SHP77 treated with DMSO at 0.1 percent for 48 hours (cell line): ENCODE measurements around the gene NENF.
"Not testable (repeated sequence)": the region's sequence is repeated elsewhere in the genome, so short reads cannot be mapped to it uniquely, and the experiment has no call there.

ENCODE experiments used
- DNase-seq: peaks from one replicate; lab custom pipeline; 2025; lab: John Stamatoyannopoulos, UW

NENF gene

DNA sequence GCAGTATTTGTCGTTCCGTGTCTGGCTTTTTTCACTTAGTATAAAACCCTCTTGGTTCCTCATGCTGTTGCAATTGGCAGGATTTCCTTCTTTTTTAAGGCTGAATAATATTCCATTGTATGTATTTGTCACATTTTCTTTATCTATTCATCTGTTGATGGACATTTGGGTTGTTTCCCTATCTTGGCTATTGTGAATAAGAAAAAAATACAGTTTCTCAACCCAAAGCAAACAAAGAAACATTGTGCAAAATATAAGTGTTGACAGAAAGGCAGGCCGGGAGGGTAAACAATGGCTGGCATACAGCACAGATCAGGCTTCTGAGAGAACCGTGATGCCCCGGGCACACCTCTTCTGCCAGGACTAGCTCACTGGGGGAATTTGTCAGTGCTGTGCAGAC, 26.9 kb downstream of the NENF start:
- DNase-seq = no peak

DNA sequence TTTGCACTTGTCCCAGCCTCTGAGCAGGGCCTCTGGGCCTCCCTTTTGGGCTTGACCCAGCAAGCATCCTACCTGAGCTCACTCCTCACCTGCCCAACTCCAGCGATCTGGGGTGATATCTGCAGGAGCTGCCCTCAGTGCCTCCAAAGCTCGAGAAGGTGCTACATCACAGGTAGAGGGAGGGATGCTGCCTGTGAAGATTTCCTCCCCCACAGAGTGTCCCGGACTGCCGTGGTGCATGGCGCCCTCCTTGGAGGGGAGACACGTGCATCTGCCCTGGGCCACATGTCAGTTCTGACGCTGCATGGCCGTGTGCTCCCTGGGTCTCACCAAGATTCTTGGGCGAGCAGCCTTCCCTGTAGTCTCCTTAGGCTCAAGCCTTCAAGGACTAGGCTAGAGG, 27.7 kb downstream of the NENF start:
- no peak for DNase-seq

DNA sequence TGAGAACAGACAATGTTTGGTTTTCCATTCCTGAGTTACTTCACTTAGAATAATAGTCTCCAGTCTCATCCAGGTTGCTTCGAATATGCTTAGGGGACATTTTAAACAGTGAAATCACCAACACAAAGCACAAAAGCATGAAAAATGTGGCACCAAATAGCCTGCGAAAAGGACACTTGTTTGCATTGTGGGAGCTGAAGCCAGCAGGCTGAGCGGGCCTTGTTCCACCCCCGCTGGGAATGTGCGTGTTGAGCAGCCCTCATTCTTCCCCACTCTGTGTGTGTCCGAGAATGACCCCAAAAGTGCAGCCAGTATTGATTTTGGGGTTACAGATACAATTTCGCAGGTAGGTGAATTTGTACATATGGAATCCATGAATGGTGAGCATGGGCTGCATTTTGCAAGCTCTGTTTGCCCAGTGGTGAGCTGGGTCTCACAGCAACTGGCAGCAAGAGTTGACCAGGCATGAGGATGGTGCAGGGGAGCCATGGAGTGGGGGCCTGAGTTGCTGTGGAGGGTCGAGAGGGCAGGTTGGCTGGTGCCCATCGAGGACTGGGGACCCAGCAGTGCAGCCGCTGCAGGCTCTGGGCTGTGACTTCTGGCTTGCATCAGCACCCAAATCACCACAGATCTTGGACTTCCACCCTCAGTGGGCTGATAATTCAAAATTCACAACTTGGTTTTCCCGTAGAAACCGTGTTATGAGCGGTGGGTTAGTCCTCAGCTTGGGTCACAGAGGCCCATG, 29.4 kb downstream of the NENF start:
- no peak for DNase-seq

DNA sequence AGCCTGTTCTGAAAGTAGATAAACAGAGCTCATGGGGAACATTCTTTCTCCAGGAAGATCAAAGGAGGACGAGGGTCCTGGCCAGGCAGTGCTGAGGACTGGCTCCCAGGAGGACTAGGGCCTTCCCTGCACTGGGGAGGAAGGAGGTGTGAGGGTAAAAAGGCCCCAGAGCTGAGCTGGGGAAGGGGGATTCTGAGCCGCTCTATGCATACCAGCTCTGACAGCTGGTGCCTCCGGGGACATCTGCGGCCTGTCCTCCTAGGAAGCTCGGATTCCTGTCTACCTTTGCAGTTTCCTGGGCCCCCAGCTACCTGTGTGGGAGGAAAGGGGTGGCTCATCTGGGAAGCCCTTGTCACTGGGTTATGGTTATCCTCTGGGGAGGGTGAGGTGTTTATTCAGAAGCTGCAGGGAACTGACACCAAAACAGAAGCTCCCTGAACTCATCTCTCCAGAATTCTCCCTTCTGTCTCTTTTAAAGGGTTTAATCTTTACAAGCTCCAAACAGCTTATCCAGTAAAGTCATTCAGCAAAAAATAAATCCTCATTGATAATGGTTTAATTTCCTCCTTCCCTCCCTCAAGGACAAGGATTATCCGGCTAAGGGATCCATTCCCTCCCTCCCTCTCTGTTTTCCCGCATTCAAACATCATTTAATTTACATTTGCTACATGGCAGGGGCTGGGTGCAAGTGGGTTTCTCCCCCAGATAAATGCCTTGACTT, 31.0 kb downstream of the NENF start:
- no peak for DNase-seq

DNA sequence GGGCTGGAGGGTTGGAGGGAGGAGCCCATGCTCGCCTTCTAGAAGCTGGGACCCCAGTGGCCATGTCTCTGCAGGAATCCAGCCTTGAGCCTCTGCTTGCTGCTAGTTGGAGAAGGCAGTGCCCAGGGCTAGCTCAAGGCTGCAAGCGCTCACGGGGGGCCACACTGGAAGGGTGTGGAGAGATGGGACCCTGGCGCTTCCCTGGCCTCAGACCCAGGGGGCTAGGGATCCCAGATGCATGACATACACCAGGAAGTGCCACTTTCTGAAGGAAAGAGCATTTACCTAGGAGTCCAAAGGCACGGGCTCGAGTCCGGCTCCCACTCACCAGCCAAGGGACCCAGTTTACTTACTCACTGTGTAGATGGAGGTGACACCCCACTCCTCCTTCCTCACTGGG, 32.6 kb downstream of the NENF start:
- DNase-seq = no peak

DNA sequence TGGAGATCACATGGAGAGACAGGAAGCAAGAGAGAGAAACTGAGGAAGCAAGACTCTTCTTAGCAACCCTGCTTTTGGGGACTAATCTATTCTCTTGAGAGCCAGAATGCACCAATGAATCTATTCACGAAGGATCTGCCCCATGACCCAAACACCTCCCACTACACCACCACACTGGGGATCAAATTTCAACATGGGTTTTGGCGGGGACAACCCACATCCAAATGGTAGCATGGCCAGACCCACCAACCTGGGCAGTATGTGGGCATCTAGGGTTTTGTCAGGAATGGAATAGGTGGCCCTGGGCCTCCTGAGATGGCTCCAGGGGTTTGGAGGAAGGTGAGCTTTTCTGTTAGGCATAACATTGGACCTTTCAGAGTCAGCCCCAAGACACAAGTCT, 33.7 kb downstream of the NENF start:
- no peak for DNase-seq

DNA sequence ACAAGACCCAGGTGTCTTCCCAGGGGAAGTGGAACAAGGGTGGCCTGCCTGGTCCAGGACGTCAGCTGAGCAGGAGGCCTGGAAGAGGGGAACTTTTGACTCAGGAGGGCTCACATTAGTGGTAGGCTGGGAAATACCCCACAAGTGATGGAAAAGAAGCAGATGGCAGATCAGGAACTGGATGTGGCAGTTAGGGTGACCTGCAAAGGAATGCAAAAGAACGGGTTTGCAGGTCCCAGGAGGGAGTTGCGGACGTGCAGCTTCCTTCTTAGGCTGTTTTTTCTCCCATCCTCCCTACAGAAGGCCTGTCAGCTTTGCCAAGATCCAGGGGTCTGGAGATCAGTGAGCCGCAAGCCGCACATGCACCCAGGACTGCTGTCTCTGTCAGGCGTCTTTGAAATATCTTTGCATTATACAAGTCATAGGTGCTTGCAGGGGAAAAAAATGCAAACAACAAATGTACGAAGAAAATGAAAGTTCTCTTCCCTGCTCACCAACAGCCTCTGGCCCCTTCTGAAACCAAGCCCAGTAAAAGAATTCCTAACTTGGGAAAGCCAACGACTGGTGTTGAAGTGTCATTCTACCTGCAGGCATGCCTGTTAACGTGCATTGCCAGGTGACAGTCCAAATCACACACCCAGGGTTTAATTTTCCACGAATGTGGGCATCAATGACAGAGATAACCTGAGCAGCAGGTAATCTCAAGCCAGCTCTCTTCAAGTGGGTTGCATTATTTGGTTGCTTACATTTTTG, 34.4 kb downstream of the NENF start:
- no peak for DNase-seq

DNA sequence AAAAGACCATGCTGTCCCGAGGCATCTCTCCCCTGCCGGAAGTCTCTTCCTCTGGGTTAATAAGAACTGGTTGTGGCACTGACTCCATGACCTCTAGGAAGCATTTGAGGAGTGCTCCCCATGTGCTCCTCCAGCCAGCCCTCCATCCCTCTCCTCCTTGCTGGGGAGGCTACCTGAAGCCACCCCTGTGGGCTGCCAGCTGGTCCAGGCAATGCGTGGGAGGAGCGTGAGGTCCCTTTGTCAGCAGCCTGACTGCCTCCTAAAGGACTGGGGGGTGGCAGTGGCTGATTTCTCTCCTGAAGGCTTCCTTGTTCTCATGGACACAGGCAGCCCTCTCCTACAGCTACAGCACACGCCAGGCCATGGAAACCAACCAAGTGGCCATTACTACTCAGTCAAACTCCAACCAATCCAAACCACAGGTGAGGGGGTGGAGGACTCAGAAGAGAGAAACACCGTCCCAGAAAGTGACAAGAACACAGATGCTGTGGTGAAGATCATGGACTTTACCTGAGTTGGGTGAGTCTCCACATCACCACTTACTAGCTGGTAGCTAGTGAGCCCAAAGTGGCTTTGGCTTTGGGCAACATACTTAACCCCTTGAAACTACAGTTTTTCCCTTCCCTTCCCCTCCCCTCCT, 35.2 kb downstream of the NENF start:
- no peak for DNase-seq

DNA sequence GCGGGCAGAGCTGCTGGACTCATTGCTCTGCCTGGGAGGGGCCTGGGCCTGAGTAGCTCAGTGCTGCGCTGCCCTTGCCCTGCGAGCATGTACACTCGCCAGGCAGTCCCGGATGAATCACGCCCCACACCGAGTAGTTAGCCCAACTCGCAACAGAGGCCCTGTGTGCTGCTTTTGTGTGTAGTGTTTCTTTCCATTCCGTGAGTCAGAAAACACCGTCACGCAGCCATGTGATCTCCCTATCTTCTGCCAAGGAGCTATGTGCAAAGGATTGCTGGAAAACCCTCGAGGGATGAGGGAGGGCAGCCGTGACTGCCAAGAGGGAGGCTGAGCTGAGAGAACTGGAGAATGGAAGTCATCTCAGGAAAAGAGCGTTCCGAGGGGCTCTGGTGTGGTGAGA, 37.3 kb downstream of the NENF start:
- DNase-seq = no peak

DNA sequence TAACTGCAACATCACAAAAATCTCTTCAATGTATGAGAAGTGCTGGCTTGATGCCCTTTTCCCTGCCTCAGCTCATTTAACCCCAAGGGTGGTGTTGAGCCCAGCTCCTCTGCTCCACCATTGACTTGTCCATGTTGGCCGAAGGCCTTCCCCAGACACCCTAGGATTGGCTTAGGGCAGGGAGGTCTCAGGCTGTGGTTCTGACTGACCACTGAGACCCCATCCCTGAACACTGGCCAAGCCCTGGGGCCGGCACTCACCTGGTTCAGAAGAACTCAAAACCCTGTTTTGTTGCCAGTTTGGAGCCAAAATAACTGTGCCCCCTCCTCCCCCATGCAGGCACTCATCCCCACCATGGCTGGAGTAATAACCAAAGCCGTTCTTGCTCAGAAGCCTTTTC, 38.6 kb downstream of the NENF start:
- DNase-seq = no peak

DNA sequence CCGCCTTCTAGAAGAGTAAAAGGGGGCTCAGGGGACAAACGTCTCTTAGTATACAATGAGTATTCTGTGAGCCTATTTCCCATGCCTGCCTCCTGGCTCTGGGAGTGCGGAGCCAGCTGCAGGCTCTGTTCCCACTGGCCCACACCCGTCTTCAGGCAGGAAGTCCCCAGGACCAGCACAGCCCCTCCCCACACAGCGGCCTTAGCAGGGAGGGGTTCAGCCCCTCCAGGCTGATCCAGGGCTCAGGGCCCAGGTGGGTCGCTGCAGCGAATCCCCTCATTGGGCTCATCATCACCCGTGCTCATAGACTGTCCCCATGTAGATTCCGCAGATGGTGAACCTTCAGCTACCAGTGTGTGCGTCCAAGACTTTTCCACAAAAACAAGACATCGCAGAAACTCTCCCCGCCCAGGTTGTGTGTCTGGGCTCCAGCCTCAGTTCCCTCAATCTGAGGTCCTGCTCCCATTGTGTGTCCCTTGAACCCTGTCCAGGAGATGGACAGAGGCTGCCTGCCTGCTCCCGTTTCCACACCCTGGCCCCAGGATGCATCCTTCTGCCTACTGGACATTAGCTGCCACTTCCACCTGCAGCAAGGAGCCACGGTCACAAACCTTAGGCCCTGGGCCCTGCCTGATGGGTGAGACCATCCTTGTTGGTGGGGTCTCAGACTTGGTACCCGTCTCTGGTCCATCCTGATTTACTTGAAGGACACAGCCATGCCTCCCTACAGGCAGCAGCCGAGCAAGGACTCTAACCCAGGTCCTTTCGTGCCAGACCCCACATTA, 39.4 kb downstream of the NENF start:
- DNase-seq = no peak

DNA sequence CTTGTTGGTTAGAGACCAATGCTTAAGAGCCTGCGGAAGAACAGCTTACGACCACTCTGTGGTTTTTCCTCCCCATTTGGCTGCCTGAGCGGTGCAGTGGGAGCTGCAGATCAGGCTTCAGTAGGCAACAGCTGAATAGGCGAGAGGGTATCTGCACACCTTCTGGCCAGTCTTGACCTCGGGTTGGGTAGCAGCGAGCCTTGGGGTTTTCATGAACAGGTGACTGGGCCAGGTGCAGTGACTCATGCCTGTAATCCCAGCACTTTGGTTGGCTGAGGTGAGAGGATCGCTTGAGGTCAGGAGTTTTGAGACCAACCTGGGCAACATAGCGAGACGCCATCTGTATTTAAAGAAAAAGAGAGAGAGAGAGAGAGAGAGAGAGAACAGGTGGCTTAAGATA, 41.0 kb downstream of the NENF start:
- DNase-seq = no peak

DNA sequence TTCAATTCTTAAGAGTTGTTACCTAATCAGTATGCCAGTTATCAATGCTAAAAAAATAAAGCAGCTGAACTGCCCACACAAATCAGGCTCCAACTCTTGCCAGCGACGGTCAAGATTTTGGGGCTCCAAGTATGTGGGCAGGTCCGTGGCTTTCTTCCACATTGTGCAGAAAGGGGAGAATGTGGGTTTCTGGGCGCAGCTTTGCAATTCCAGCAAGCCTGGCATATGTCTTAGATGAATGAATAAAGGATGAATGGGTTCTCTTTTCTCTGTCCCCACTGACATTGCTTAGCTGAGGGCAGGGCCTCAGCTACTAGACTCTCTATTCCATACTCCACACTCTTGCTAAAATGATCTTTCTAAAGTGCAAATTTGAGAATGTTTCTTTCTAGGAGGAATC, 42.4 kb downstream of the NENF start:
- no peak for DNase-seq

DNA sequence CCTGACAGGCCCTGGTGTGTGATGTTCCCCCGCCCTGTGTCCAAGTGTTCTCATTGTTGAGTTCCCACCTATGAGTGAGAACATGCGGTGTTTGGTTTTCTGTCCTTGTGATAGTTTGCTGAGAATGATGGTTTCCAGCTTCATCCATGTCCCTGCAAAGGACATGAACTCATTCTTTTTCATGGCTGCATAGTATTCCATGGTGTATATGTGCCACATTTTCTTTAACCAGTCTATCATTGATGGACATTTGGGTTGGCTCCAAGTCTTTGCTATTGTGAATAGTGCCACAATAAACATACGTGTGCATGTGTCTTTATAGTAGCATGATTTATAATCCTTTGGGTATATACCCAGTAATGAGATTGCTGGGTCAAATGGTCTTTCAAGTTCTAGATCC, 43.1 kb downstream of the NENF start:
- DNase-seq = not testable (repeated sequence)

DNA sequence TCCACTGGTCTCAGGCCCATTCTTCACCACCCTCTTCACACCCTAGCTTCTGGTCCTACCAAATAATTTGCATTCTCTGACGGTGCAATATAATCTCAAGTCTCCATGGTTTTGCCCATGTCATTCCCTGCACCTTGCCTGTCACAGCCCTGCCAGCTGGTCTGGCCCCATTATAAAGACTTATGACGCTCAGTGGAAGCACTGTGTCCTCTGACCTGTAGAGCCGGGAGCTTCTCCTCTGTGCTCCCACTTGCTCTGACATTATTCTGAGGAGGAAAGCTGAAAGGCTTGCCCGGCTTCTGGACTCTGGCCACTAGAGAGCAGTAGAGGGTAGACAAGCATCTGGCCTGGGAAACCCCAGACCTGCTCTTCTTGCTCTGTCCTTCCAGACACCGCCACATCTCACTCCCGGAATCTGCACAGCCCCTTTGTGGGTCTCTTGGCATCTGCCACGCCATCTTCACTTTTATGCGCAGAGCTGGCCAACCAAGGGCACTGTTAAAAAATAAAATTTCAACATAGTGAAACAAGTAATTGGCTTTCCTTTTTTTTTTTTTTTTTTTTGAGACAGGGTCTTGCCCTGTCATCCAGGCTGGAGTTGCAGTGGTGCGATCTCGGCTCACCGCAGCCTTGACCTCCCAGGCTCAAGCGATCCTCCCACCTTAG, 44.4 kb downstream of the NENF start:
- peak; percentile 81 for DNase-seq

DNA sequence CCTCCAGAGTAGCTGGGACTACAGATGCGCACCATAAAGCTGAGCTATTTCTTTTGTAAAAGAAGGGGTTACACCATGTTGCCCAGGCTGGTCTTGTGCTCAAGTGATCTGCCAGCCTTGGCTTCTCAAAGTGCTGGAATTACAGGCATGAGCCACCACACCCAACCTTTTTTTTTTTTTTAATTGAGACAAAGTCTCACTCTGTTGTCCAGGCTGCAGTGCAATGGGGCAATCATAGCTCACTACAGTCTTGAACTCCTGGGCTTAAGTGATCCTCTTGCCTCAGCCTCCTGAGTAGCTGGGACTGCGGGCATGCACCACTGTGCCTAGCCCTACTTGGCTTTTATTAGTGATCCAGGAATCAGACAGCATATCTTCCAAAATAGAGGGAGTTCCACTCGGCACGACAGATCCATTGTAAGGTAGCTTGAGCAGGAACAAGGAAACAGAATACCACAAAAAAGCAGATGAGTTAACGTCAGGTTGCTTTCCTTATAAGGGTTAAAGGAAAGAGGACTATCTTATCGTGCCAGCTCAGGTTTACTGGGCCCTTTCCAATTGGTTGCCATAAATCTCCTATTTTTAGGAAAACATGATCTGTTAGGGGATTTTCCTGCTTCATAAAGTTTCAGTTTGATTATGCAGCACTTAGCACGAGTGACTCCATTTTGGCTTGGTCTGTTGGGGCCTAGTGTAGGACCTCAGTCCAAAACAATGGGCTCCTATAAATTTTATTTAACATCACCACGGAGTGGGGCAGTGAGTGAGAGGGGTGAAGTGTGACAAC, 45.2 kb downstream of the NENF start:
- no peak for DNase-seq

DNA sequence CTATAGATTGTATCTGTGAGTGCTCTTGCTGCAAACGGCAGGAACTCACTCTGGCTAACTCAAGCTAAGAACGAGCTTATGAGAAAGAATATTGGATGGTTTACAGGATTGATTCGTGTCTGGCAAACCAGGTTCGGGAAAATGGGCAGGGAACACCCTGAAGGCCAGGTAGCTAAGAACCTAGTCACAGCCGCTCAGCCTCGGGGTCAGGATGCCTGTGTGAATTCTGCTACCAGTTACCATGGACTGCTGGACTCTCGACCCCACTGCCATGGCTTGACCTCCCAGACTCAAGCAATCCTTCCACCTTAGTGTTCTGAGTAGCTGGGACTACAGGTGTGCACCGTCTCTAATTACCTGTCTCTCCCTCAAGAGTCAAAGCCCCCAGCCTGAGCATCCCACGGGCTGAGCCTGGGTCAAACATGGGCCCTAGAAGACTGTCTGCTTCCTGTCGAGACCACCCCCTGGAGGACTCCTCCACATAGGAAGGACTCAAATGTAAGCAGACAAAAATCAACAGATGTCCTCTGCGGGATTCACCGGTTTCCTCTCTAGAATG, 45.8 kb downstream of the NENF start:
- DNase-seq = no peak

DNA sequence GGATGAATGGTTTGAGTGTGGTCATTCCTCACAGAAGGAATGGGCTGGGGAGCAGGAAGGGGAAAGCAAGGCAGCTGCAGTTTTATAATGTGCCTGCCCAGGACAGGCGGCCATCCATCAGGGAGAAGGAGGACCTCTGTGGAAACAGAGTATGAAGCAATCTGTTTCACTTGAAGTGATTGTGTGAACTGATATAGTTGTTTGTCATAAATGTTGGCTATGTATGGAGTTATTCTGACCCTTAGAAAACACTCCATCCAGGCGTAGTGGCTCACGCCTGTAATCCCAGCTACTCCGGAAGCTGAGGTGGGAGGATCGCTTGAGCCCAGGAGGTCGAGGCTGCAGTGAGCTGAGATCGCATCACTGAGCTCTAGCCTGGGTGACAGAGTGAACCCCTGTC, 46.5 kb downstream of the NENF start:
- no peak for DNase-seq

DNA sequence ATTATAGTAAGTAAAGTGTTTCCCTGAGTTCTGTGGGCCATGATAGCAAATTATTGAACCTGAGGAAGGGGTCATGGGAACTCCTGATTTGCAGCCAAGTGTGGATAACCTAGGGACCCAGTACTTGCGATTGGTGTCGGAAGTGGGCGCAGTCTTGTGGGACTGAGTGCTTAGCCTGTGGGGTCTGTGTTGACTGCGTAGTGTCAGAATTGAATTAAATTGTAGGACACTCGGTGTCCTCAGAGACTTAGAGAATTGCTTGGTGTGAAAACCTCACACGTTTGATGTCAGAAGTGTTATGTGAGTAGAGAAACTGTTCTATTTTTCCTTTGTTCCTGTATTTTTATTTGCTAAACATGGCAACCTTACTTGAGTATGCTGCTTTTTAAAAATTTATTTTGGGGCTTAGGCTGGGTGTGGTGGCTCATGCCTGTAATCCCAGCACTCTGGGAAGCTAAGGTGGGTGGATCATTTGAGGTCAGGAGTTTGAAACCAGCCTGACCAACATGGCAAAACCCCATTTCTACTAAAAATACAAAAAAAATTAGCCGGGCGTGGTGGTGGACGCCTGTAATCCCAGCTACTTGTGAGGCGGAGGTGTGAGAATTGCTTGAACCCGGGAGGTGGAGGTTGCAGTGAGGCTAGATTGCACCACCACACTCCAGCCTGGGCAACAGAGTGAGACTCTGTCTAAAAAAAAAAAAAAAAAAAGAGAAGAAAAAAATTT, 48.2 kb downstream of the NENF start:
- DNase-seq = not testable (repeated sequence)

DNA sequence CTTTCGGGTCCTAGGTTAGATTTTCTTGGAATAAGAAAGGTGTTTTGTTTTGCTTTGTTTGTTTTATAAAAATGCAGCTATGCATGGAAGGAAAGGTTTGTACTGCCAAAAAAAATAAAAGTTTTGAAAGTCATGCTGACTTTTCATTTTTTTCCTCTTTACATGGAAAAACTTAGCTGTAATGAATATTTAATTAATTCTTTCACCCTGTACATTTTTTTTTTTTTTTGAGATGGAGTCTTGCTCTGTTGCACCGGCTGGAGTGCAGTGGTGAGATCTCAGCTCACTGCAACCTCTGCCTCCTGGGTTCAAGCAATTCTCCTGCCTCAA, 48.7 kb downstream of the NENF start:
- DNase-seq = no peak
